Measurements from ENCODE around the gene TRIM2.

Gene TRIM2

GRCh38 chr4:153346563-153346962 lies 142.3 kb downstream of the TRIM2 start:
- TF ChIP-seq CTCF (conservative IDR thresholded peaks at IDR 0.05) = no peak
- no peak overlapping the region for H3K27ac ChIP-seq

GRCh38 chr4:153347117-153347516 lies 142.9 kb downstream of the TRIM2 start:
- no peak for TF ChIP-seq CTCF (conservative IDR thresholded peaks at IDR 0.05)
- no peak overlapping the region for H3K27ac ChIP-seq

GRCh38 chr4:153348006-153348405 lies 143.8 kb downstream of the TRIM2 start:
- H3K27ac ChIP-seq = no peak overlapping the region
- TF ChIP-seq CTCF (conservative IDR thresholded peaks at IDR 0.05) = no peak

GRCh38 chr4:153349206-153349805 lies 145.1 kb downstream of the TRIM2 start:
- no peak for TF ChIP-seq CTCF (conservative IDR thresholded peaks at IDR 0.05)
- H3K27ac ChIP-seq = no peak overlapping the region

- H3K27ac ChIP-seq = no peak overlapping the region
- TF ChIP-seq CTCF (conservative IDR thresholded peaks at IDR 0.05) = no peak
Measured at GRCh38 chr4:153362184-153362583, 157.9 kb downstream of the TRIM2 start.

GRCh38 chr4:153364061-153364460 lies 159.8 kb downstream of the TRIM2 start:
- TF ChIP-seq CTCF (conservative IDR thresholded peaks at IDR 0.05) = no peak
- no peak overlapping the region for H3K27ac ChIP-seq

GRCh38 chr4:153365003-153365402 lies 160.8 kb downstream of the TRIM2 start:
- TF ChIP-seq CTCF (conservative IDR thresholded peaks at IDR 0.05) = no peak

More at GRCh38 chr4:153365003-153365402, 160.8 kb downstream of the TRIM2 start:
- H3K27ac ChIP-seq = no peak overlapping the region
